K562 (cell line): ENCODE measurements around the gene SPEM3. TPM values are rescaled to one million over a fixed set of nuclear protein-coding genes. Genes with fewer than 3 reads are reported as not detected.

Source experiments
- CCAR2 ChIP-seq: fragments of 200-400 bp; formaldehyde crosslinking; IDR thresholded peaks from 2 replicates; pipeline ENCODE4 v1.6.1; 2017; ENCODE audit warnings: mild to moderate bottlenecking, low read depth, low read length
- ELF1 ChIP-seq: fragments of 200-800 bp; sonication (Bioruptor generic); IDR thresholded peaks from 2 replicates; pipeline ENCODE4 v1.6.1; 2016; ENCODE audit warnings: missing genetic modification characterization, missing compliant biosample characterization
- FOXA1 ChIP-seq: fragments of 450-650 bp; IDR thresholded peaks from 2 replicates; pipeline ENCODE4 v1.6.1; 2016; ENCODE audit warnings: mild to moderate bottlenecking, borderline replicate concordance
- FOXK2 ChIP-seq, 2 experiments: fragments of 450-650 bp; IDR thresholded peaks in 1 of 2; conservative IDR thresholded peaks in 1 of 2; 2 replicates each; pipeline ENCODE4 v1.6.1; 2016; ENCODE audit warnings: low read depth in 2 of 2, mild to moderate bottlenecking in 1 of 2
- HNRNPH1 ChIP-seq: fragments of 200-400 bp; formaldehyde crosslinking; optimal IDR thresholded peaks from 2 replicates; pipeline ENCODE3; 2017; ENCODE audit warnings: low read depth, mild to moderate bottlenecking, low read length, moderate library complexity
- HSF4 ChIP-seq: fragments of 250-450 bp; sonication (Bioruptor Pico); IDR thresholded peaks from 2 replicates; pipeline ENCODE4 v2.1.2; 2022; ENCODE audit warnings: mild to moderate bottlenecking, moderate library complexity, borderline replicate concordance
- MYBL2 ChIP-seq, 2 experiments: fragments of 450-650 bp in 1 of 2; sonication (generic) in 1 of 2; formaldehyde crosslinking in 1 of 2; IDR thresholded peaks; 2 replicates each; pipeline versions ENCODE4 v1.6.1 to v1.8.1; 2017 to 2022; ENCODE audit warnings: borderline replicate concordance in 1 of 2, inconsistent platforms in 1 of 2, low read depth in 1 of 2, mild to moderate bottlenecking in 1 of 2, missing genetic modification reagents in 1 of 2, moderate library complexity in 1 of 2
- PRMT5 ChIP-seq: sonication (generic); formaldehyde crosslinking; IDR thresholded peaks from 2 replicates; pipeline ENCODE4 v1.5.0; 2020; ENCODE audit warnings: missing genetic modification reagents
- STAT5A ChIP-seq: IDR thresholded peaks from 2 replicates; pipeline ENCODE4 v1.6.1; 2012; ENCODE audit warnings: low read length, inconsistent platforms, borderline replicate concordance
- TGIF2 ChIP-seq: sonication (generic); formaldehyde crosslinking; IDR thresholded peaks from 2 replicates; pipeline ENCODE4 v1.8.1; 2022; ENCODE audit warnings: mild to moderate bottlenecking, missing genetic modification reagents, moderate library complexity
- ZC3H8 ChIP-seq: fragments of 450-650 bp; IDR thresholded peaks from 2 replicates; pipeline ENCODE4 v1.6.1; 2017
- polyA plus RNA-seq, 8 experiments: library from polyadenylated mRNA; depleted of rRNA in 4 of 8; stranded (reverse) in 5 of 8; unstranded in 3 of 8; fragments of >200 nt; fragmentation: Nextera tagmentation in 2 of 8; fragmentation: Illumina TruSeq in 1 of 8; extraction: Ambion mirVana in 2 of 8; extraction: Trizol in 1 of 8; gene quantifications; 2 replicates each; pipeline versions ENCODE4 v1.2.1 to v1.2.3, GENCODE V29; 2011 to 2014; ENCODE audit warnings: inconsistent platforms in 1 of 8, missing spikeins in 1 of 8
- total RNA-seq, 7 experiments: library from RNA; depleted of rRNA in 6 of 7; stranded (reverse); fragments of >200 nt in 6 of 7; fragmentation: Illumina TruSeq in 2 of 7; extraction: Trizol in 2 of 7; gene quantifications; 2 replicates each; pipeline versions ENCODE4 v1.2.1 to v1.2.3, GENCODE V29; 2011 to 2021; ENCODE audit warnings: low replicate concordance in 1 of 7
- TF ChIP-seq, protein P1 (sequence below): sonication (generic); formaldehyde crosslinking; IDR thresholded peaks from 2 replicates; pipeline ENCODE4 v1.8.1; 2023; ENCODE audit warnings: missing genetic modification reagents, mild to moderate bottlenecking, borderline replicate concordance
- TF ChIP-seq, protein P2 (sequence below): sonication (generic); formaldehyde crosslinking; IDR thresholded peaks from 2 replicates; pipeline ENCODE4 v1.8.0; 2022; ENCODE audit warnings: mild to moderate bottlenecking, missing genetic modification reagents, borderline replicate concordance
- TF ChIP-seq, protein P3 (sequence below): fragments of 250-450 bp; sonication (Bioruptor Pico); IDR thresholded peaks from 2 replicates; pipeline ENCODE4 v1.5.0; 2020; ENCODE audit warnings: mild to moderate bottlenecking, borderline replicate concordance
- TF ChIP-seq, protein P4 (sequence below): sonication (generic); IDR thresholded peaks from 2 replicates; pipeline ENCODE4 v1.6.1; 2016

The SPEM3 gene
- total and polyA plus RNA-seq, 9 of the 15 experiments (the other 6 are each of a cell fraction or from before 2014, with no cell fraction given) = not detected

DNA sequence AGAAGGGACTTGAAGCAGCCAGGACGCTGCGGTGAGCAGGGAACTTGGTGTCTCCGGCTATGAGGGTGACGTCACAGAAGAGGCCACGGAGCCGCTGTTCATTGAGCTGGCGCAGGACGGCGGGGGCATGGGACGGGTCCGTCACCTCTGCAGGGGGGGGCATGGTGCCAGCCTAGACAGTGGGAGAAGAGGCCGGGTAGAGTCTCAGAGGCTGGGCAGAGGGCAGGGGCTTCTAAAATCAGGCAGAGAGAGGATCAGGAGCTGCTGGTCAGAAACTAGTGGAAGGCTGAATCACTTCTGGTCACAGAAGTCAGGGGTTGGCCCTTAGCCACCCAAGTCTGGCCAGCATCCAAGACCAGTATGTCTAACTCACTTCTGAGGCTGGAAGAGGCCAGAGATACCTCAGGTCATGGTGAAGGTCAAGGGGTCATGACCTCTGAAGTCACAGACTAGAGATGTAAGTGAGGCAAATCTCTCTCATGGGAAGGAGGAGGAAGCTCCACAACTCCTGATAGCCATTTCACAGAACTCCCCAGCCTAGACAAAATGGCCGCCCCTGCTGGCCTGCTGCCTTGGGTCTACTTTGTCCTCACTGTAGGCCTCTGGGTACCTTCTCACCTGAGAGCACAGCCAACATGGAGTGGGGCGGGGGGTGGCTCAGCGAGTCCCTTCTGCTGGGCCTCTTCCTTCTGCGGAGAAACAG is 38.1 kb downstream of the SPEM3 start (continued):
- TF ChIP-seq, protein P1, sequence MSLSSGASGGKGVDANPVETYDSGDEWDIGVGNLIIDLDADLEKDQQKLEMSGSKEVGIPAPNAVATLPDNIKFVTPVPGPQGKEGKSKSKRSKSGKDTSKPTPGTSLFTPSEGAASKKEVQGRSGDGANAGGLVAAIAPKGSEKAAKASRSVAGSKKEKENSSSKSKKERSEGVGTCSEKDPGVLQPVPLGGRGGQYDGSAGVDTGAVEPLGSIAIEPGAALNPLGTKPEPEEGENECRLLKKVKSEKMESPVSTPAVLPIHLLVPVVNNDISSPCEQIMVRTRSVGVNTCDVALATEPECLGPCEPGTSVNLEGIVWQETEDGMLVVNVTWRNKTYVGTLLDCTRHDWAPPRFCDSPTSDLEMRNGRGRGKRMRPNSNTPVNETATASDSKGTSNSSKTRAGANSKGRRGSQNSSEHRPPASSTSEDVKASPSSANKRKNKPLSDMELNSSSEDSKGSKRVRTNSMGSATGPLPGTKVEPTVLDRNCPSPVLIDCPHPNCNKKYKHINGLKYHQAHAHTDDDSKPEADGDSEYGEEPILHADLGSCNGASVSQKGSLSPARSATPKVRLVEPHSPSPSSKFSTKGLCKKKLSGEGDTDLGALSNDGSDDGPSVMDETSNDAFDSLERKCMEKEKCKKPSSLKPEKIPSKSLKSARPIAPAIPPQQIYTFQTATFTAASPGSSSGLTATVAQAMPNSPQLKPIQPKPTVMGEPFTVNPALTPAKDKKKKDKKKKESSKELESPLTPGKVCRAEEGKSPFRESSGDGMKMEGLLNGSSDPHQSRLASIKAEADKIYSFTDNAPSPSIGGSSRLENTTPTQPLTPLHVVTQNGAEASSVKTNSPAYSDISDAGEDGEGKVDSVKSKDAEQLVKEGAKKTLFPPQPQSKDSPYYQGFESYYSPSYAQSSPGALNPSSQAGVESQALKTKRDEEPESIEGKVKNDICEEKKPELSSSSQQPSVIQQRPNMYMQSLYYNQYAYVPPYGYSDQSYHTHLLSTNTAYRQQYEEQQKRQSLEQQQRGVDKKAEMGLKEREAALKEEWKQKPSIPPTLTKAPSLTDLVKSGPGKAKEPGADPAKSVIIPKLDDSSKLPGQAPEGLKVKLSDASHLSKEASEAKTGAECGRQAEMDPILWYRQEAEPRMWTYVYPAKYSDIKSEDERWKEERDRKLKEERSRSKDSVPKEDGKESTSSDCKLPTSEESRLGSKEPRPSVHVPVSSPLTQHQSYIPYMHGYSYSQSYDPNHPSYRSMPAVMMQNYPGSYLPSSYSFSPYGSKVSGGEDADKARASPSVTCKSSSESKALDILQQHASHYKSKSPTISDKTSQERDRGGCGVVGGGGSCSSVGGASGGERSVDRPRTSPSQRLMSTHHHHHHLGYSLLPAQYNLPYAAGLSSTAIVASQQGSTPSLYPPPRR = no peak
- TF ChIP-seq PRMT5 (CRISPR knock-in tag) (no peak), ZC3H8 (no peak), FOXA1 (no peak), STAT5A (no peak), MYBL2 (IDR thresholded peaks at IDR 0.05; ENCODE audit: low read depth) (no peak), MYBL2 (CRISPR knock-in tag; IDR thresholded peaks at IDR 0.05; ENCODE audit: borderline replicate concordance) (no peak), ELF1 (no peak), FOXK2 (conservative IDR thresholded peaks at IDR 0.05 in 1 of 2, IDR thresholded peaks at IDR 0.05 in 1 of 2; ENCODE audit: low read depth in 2 of 2) (no peak), CCAR2 (no peak), HSF4 (no peak), HNRNPH1 (no peak), TGIF2 (CRISPR knock-in tag) (no peak)
- TF ChIP-seq, protein P2, sequence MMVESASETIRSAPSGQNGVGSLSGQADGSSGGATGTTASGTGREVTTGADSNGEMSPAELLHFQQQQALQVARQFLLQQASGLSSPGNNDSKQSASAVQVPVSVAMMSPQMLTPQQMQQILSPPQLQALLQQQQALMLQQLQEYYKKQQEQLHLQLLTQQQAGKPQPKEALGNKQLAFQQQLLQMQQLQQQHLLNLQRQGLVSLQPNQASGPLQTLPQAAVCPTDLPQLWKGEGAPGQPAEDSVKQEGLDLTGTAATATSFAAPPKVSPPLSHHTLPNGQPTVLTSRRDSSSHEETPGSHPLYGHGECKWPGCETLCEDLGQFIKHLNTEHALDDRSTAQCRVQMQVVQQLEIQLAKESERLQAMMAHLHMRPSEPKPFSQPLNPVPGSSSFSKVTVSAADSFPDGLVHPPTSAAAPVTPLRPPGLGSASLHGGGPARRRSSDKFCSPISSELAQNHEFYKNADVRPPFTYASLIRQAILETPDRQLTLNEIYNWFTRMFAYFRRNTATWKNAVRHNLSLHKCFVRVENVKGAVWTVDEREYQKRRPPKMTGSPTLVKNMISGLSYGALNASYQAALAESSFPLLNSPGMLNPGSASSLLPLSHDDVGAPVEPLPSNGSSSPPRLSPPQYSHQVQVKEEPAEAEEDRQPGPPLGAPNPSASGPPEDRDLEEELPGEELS (CRISPR knock-in tag) = no peak
- TF ChIP-seq, protein P3, sequence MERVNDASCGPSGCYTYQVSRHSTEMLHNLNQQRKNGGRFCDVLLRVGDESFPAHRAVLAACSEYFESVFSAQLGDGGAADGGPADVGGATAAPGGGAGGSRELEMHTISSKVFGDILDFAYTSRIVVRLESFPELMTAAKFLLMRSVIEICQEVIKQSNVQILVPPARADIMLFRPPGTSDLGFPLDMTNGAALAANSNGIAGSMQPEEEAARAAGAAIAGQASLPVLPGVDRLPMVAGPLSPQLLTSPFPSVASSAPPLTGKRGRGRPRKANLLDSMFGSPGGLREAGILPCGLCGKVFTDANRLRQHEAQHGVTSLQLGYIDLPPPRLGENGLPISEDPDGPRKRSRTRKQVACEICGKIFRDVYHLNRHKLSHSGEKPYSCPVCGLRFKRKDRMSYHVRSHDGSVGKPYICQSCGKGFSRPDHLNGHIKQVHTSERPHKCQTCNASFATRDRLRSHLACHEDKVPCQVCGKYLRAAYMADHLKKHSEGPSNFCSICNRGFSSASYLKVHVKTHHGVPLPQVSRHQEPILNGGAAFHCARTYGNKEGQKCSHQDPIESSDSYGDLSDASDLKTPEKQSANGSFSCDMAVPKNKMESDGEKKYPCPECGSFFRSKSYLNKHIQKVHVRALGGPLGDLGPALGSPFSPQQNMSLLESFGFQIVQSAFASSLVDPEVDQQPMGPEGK = no peak
- TF ChIP-seq, protein P4, sequence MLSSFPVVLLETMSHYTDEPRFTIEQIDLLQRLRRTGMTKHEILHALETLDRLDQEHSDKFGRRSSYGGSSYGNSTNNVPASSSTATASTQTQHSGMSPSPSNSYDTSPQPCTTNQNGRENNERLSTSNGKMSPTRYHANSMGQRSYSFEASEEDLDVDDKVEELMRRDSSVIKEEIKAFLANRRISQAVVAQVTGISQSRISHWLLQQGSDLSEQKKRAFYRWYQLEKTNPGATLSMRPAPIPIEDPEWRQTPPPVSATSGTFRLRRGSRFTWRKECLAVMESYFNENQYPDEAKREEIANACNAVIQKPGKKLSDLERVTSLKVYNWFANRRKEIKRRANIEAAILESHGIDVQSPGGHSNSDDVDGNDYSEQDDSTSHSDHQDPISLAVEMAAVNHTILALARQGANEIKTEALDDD = peak; percentile 71
